ENCODE measurements around the gene REXO5. TPM values are rescaled to one million over a fixed set of nuclear protein-coding genes. Genes with fewer than 3 reads are reported as not detected.

The REXO5 gene
- total and polyA plus RNA-seq, 10 of the 15 experiments (the other 5 are each of a cell fraction or from before 2014, with no cell fraction given): 3.8 to 15.5 (median 10.1) TPM

GRCh38 chr16:20849589-20850390, 43.5 kb downstream of the REXO5 start (continued):
- TF ChIP-seq NR2C1 (IDR thresholded peaks at IDR 0.05) (no peak), CBX3 (IDR thresholded peaks at IDR 0.05; ENCODE audit: borderline replicate concordance, low read depth) (no peak), CREB1 (IDR thresholded peaks at IDR 0.05; ENCODE audit: low read depth) (no peak), EED (IDR thresholded peaks at IDR 0.05; ENCODE audit: low read depth) (no peak), IRF4 (IDR thresholded peaks at IDR 0.05; ENCODE audit: low read depth, low read length) (no peak), RELA (IDR thresholded peaks at IDR 0.05; ENCODE audit: borderline replicate concordance, partially characterized antibody) (no peak), ZNF207 (IDR thresholded peaks at IDR 0.05; ENCODE audit: borderline replicate concordance) (no peak), BCLAF1 (IDR thresholded peaks at IDR 0.05) (no peak), TCF12 (IDR thresholded peaks at IDR 0.05; ENCODE audit: low read depth, low read length) (no peak), ZNF217 (IDR thresholded peaks at IDR 0.05) (no peak), RB1 (IDR thresholded peaks at IDR 0.05; ENCODE audit: borderline replicate concordance) (0 out of 2 replicates have a peak, but pooled peaks have one; percentile 17), SMC3 (IDR thresholded peaks at IDR 0.05; ENCODE audit: borderline replicate concordance, low read length) (peak; percentile 98), TCF3 (IDR thresholded peaks at IDR 0.05; ENCODE audit: borderline replicate concordance, insufficient read depth, low read depth, low read length) (no peak), SREBF1 (IDR thresholded peaks at IDR 0.05; ENCODE audit: low read length) (no peak), REST (IDR thresholded peaks at IDR 0.05; ENCODE audit: low read depth, low read length) (no peak), TARDBP (IDR thresholded peaks at IDR 0.05; ENCODE audit: borderline replicate concordance) (no peak), ZNF384 (IDR thresholded peaks at IDR 0.05; ENCODE audit: borderline replicate concordance, low read depth, low read length) (no peak)
- TF ChIP-seq, protein P1, sequence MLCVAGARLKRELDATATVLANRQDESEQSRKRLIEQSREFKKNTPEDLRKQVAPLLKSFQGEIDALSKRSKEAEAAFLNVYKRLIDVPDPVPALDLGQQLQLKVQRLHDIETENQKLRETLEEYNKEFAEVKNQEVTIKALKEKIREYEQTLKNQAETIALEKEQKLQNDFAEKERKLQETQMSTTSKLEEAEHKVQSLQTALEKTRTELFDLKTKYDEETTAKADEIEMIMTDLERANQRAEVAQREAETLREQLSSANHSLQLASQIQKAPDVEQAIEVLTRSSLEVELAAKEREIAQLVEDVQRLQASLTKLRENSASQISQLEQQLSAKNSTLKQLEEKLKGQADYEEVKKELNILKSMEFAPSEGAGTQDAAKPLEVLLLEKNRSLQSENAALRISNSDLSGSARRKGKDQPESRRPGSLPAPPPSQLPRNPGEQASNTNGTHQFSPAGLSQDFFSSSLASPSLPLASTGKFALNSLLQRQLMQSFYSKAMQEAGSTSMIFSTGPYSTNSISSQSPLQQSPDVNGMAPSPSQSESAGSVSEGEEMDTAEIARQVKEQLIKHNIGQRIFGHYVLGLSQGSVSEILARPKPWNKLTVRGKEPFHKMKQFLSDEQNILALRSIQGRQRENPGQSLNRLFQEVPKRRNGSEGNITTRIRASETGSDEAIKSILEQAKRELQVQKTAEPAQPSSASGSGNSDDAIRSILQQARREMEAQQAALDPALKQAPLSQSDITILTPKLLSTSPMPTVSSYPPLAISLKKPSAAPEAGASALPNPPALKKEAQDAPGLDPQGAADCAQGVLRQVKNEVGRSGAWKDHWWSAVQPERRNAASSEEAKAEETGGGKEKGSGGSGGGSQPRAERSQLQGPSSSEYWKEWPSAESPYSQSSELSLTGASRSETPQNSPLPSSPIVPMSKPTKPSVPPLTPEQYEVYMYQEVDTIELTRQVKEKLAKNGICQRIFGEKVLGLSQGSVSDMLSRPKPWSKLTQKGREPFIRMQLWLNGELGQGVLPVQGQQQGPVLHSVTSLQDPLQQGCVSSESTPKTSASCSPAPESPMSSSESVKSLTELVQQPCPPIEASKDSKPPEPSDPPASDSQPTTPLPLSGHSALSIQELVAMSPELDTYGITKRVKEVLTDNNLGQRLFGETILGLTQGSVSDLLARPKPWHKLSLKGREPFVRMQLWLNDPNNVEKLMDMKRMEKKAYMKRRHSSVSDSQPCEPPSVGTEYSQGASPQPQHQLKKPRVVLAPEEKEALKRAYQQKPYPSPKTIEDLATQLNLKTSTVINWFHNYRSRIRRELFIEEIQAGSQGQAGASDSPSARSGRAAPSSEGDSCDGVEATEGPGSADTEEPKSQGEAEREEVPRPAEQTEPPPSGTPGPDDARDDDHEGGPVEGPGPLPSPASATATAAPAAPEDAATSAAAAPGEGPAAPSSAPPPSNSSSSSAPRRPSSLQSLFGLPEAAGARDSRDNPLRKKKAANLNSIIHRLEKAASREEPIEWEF (IDR thresholded peaks at IDR 0.05; ENCODE audit: insufficient replicate concordance, low read depth, low read length): no peak
